CD4-positive, alpha-beta T cell treated with Interleukin-17A for 4 hours (primary cell): Measurements from ENCODE around the gene OGG1.

Source experiments
- DNase-seq: peaks from one replicate; pipeline ENCODE4 v3.0.0-alpha.2; 2020; ENCODE audit warnings: mixed read lengths

Gene OGG1

GRCh38 chr3:9729419-9729818 is 20.3 kb upstream of the OGG1 start:
- DNase-seq: no peak

DNA sequence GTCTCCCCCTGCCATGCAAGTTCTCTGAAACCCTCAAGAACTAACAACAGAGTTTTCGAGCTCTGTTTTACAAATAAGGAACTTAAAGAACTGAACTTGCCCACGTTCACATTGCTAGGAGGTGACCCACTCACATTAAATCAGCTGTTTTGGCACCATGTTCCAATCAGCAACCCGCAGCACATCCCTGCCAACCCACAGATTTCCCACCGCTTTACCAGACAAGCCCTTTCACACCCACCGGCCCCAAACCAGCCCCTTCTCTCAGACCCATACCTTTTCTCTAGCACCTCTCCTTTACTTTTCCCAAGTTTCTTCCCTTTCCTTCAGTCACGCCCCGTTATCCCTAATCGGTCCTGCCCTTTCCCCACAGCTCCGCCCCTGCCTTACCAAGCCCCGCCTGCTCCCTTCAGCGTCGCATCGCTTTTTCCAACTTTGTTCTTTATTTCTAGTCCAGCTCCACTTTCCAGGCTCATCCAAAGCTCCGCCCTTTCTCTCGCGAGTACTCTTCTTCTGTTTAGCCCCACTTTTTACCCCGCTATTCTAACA is 19.0 kb upstream of the OGG1 start:
- DNase-seq: no peak

GRCh38 chr3:9731206-9732079 is 18.3 kb upstream of the OGG1 start, which contains the start of gene BRPF1:
BRPF1 (plus strand) TSS chr3:9731735; CDS start chr3:9734141, 2,406 bp downstream.
- DNase-seq: peak; percentile 100

DNA sequence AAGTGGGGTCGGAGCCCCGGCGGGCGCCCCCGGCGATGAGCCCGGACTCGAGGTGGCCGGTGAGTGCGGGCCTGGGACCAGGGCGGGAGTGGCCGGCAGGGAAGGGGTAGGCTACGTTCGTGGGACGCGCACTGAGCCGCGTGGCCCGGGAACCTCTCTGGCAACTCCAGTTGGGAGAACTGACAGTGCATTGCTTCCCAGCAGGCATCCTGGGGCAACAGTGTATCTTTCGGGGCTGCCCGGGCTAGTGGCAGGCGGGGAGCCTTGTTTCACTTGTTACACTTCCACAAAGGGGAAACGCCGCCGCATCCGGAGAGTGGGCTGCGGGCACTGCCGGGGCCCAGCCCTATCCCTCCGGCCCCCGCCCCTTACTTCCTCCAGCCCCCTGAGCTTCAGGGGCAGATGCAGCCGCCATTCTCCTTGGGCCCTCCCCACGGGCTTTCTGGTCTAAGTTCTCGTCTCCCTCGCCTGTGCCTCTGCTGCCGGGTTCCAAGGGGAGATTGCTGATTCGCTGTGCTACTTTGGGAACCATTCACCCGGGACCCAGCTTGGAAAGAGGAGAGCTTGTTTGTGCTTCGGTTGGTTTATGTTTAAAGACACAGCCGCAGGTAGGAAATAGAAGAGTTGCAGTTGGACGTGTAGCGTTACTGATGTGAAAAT is 17.5 kb upstream of the OGG1 start:
- peak; percentile 50 for DNase-seq

DNA sequence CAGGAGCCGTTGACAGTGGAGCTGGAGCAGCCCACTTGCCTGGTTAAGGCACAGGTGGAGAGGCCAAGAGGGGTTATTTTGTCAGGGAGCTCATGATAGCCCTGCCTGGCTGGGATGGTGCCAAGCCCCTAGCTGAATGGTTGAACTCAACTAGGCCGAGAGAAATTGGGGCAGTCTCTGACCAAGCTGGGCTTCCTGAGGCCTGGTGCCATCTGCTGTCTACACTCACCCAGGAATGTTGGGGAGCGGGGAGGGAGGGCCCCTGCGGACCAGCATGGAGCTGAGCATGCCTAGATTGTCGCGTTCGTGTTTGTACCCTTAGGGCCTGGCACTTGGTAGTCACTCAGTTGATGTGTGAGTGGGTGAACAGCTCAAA is 17.0 kb upstream of the OGG1 start:
- no peak for DNase-seq

DNA sequence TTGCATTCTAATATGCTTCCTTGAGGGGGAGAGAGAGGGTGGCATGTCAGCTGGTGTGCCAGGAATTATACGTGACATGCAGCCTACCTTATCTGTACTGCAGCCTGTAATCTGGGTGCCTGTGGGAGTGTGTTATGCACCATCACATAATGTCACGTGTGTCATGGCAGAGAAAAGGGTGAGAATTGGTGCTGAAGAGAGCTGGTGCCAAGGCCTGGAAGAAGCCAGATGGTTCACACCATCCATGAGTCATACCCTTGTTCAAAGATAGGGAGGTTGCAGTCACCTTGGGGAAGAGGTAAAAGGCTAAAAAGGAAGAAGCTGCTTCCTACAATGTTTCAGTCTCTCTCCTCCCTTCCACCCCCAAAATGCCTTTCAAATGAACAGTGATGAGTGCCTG is 12.9 kb upstream of the OGG1 start:
- no peak for DNase-seq

- no peak for DNase-seq
These were observed 10.6 kb upstream of the OGG1 start for GRCh38 chr3:9739181-9739580.

- DNase-seq: no peak
These were observed 7.2 kb upstream of the OGG1 start for GRCh38 chr3:9742560-9742959.

- DNase-seq: no peak
These were observed 6.2 kb upstream of the OGG1 start for GRCh38 chr3:9743548-9743947.

DNA sequence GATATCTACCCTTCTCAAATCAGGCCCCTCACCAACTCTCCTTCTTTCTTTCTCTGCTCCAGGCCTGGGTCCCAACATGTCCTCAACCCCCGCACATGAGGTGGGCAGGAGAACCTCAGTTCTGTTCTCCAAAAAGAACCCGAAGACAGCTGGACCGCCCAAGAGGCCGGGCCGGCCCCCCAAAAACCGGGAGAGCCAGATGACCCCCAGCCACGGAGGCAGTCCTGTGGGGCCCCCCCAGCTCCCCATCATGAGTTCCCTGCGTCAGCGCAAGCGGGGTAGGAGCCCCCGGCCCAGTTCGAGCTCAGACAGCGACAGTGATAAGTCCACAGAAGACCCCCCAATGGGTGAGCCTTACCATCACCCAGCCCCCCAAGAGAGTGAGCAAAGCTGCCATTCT is 5.6 kb upstream of the OGG1 start:
- DNase-seq: no peak

- DNase-seq: no peak
These were observed 4.2 kb upstream of the OGG1 start for GRCh38 chr3:9745521-9745920.

DNA sequence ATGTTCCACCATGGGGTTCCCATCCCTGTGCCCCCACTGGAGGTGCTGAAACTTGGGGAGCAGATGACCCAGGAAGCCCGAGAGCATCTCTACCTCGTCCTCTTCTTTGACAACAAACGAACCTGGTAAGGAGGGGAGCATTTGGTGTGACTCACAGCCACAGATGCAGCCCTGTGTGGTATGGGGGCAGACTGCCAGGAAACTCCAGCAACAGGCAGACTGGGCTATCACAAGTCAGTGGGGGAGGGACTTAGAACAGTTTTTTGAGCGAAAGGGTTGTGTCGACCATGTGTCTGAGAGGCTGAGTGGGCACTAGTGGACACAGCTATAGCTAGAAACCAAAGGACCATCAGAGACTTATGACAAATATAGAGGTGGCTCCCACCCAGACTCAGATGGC is 3.4 kb upstream of the OGG1 start:
- DNase-seq: no peak

DNA sequence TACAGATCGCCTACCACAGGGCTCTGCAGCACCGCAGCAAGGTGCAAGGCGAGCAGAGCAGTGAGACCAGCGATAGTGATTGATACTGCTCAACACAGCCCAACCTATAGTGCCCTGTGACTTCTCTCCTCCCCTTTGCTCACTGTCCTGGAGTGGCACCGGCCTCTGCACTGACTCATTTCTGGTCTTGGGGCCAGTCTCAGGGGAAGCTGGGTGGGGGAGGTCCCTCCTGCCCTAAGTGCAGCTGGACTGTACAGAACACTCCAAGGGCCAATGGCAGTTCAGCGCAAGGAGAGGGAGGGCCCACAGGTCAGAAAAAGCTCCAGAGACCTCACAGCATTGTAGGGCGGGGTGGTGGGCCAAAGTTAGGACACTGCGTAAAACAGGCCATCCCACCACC is 2.5 kb upstream of the OGG1 start:
- no peak for DNase-seq

- no peak for DNase-seq
These were observed 1.7 kb upstream of the OGG1 start for GRCh38 chr3:9748031-9748430.

DNA sequence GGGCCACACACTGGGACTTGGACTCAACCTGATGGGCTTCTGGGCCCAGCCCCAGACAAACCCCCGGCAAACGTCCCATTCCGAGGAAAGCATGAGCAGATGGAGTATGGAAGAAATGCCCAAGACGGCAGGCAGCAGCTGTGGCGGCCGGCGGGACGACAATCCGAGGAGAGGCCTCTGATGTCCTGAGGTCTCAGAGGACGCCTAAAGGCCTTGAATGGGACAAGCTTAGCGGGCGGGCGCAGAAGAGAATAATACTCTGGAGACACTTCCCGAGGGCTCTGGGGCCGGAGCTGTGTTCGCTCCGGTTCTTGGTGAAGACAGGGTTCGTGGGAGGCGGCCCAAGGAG is 482 bp upstream of the OGG1 start:
- no peak for DNase-seq

GRCh38 chr3:9750556-9751411 is 1.0 kb downstream of the OGG1 start:
- DNase-seq: no peak

DNA sequence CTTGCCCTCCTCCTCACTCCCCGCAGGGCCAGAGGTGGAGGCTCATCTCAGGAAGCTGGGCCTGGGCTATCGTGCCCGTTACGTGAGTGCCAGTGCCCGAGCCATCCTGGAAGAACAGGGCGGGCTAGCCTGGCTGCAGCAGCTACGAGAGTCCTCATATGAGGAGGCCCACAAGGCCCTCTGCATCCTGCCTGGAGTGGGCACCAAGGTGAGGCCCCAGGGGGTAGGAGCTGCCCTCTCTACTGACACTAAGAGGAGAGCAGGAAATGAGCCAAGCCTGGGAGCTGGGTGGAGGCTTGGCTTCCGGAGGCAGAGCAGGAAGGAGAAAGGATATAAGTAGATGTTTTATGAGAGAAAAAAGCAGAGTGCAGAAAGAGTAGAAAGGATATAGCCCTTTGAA is 4.9 kb downstream of the OGG1 start:
- peak; percentile 31 for DNase-seq

GRCh38 chr3:9757427-9757826 is 7.7 kb downstream of the OGG1 start:
- DNase-seq: no peak

- no peak for DNase-seq
These were observed 11.2 kb downstream of the OGG1 start for GRCh38 chr3:9760779-9761505.

DNA sequence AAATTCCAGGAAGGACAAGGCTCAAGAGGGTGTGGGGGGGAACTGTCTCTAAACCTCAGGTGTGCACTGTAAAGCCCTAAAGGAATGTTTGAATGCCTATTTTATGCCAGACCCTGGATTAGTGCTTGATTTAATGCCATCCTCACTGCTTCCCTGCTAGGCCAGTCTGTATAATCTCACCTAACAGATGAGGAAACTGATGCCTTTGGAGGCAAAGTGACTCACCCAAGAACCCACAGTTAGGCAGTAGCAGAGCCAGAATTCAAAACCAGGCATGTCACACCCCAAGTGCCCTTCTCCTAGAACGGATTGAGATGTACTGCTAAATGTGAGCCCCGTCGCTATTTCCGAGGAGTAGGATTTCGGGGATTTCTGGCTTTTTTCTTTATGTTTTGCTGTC is 12.2 kb downstream of the OGG1 start:
- DNase-seq: no peak

DNA sequence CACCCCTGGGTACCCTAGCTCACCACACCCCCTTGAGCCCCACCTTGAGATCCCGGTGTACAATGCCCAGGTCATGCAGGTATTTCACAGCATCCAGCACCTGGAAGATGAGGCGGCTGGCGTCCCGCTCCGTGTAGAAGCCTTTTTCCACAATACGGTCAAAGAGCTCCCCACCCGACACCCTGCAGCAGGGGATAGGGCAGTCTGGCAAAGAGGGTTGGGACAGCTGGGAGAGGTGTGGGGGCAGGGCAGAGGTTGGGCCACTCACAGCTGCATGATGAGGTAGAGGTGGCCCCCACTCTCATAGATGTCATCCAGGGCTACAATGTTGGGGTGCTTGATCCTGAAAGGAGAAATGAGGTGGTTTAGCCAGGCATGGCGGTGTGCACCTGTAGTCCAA is 13.1 kb downstream of the OGG1 start:
- no peak for DNase-seq

DNA sequence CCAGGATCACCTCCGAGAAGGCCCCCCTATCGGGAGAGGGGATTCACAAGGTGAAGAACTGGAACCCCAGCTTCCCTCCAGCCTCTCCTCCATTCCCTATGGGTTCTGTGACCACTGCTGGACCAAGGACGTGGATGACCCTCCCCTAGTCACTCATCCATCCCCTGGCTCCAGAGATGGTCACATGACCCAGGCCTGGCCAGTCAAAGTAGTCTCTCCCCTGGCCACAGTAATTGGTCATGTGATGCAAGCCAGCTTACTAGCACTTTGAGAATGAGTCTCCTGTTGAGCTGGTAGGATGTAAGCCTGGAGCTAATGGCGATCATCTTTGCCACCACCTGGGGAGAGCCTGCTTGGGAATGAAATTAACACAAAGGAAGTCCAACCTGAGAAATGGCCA is 16.1 kb downstream of the OGG1 start:
- no peak for DNase-seq

GRCh38 chr3:9767418-9767817 is 17.7 kb downstream of the OGG1 start:
- no peak for DNase-seq
